LNCAP (cell line): ENCODE measurements around the gene PMEL.

ENCODE experiments used
- CTCF ChIP-seq: fragments of 450-650 bp; IDR thresholded peaks from 2 replicates; pipeline ENCODE4 v1.5.1; 2017; ENCODE audit warnings: mild to moderate bottlenecking

The PMEL gene

GRCh38 chr12:55965941-55966407 is at the start of gene PMEL:
Gene PMEL (minus strand): TSS chr12:55966042. CDS start chr12:55966011, 31 bp downstream.
- TF ChIP-seq CTCF = no peak

GRCh38 chr12:56014205-56014604 is 48.4 kb upstream of the PMEL start:
- no peak for TF ChIP-seq CTCF

- TF ChIP-seq CTCF = no peak
Observed at GRCh38 chr12:56013482-56013881, 47.6 kb upstream of the PMEL start.

GRCh38 chr12:56011509-56012090 is 45.8 kb upstream of the PMEL start:
- no peak for TF ChIP-seq CTCF

GRCh38 chr12:56010111-56010570 is 44.3 kb upstream of the PMEL start:
- TF ChIP-seq CTCF = no peak

GRCh38 chr12:56007564-56008559 is 42.0 kb upstream of the PMEL start:
- no peak for TF ChIP-seq CTCF

GRCh38 chr12:56004211-56004610 is 38.4 kb upstream of the PMEL start:
- no peak for TF ChIP-seq CTCF
